Measurements from ENCODE around the gene TSKS.

TSKS gene, protein sequence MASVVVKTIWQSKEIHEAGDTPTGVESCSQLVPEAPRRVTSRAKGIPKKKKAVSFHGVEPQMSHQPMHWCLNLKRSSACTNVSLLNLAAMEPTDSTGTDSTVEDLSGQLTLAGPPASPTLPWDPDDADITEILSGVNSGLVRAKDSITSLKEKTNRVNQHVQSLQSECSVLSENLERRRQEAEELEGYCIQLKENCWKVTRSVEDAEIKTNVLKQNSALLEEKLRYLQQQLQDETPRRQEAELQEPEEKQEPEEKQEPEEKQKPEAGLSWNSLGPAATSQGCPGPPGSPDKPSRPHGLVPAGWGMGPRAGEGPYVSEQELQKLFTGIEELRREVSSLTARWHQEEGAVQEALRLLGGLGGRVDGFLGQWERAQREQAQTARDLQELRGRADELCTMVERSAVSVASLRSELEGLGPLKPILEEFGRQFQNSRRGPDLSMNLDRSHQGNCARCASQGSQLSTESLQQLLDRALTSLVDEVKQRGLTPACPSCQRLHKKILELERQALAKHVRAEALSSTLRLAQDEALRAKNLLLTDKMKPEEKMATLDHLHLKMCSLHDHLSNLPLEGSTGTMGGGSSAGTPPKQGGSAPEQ

DNA sequence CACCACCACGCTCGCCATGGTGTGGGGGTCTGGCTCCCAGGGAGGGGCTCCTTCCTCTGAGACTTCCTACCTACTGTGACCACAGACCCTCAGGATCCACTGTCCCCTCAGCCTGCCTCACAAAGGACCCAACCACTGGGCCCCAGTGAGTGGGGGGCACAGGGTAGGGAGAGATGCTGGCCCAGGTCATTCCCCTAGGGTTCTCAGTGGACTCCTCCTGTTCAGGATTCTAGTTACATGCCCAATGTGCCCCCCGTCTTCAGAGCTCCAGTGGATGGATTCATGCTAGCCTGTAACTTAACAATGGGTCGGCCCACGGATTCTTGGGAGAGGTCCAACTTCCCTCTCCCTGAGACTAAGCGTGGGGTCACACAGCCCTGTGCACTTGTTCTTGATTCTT lies at the start of gene TSKS:
Gene TSKS (minus strand): TSS at position 77 of the 400 bp plus-strand sequence. CDS start 59 bp downstream, at position 18.
- FAIRE-seq, result no peak

DNA sequence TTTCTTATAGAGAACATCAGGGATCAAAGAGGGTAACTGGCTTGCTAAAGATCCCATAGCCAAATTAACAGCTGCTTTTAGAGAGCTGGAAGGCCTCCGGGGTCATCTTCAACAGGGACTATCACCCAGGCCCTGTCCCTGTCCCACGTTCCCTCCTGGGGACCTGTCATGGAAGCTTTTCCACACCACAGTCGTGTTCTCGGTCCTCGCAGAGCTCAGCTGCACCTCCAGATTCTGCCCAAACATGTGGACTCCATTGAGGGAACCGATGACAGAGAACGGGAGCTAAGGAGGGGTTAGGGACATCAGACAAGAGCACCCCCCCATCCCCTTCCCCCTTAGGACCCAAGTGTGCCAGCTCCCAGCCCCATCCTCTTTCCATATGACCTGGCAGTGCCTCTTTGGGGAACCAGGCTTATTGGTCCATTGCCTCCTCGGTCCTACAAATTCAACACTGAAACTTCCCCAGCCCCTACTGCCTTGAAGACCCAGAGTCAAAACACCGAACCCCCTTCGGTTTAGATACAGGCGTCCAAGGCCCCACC lies 49.4 kb upstream of the TSKS start:
- FAIRE-seq, result no peak

DNA sequence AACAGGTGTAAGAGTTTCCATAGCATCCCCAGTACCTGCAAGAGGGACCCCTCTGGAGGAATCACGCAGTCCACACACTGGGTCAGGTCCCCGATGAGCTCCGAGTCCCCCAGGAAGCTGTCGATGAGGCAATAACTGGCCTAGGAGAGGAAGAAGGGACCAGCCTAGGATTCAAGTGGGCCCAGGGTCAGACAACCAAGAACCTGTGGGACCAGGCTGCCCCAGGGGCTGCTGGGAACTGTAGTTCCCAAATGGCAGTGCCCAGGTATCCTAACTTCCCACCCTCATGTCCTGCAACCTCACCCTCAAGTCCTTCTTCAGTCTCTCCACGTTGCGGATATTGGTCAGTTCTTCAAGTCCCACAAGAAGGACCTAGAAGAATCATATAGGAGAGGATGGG lies 48.2 kb upstream of the TSKS start:
- FAIRE-seq, result no peak

DNA sequence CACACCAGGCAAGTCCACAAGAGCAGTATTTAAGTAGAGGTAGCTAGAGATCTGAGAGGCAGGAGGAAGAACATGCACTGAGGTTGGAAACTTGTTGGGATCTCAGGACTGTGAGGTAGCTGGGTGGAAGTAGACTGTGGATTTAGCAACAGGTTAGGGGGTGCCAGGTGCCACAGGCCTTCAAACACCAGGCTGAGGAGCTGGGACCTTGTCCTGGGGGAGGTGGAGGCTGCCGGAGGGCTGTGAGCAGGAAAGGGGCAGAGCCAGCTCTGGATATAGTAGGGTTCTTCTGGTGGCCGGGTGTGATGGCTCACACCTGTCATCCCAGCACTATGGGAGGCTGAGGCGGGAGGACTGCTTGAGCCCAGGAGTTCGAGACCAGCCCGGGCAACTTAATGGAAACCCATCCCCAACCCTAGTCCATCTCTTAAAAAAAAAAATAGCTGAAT lies 46.9 kb upstream of the TSKS start:
- no peak for FAIRE-seq

DNA sequence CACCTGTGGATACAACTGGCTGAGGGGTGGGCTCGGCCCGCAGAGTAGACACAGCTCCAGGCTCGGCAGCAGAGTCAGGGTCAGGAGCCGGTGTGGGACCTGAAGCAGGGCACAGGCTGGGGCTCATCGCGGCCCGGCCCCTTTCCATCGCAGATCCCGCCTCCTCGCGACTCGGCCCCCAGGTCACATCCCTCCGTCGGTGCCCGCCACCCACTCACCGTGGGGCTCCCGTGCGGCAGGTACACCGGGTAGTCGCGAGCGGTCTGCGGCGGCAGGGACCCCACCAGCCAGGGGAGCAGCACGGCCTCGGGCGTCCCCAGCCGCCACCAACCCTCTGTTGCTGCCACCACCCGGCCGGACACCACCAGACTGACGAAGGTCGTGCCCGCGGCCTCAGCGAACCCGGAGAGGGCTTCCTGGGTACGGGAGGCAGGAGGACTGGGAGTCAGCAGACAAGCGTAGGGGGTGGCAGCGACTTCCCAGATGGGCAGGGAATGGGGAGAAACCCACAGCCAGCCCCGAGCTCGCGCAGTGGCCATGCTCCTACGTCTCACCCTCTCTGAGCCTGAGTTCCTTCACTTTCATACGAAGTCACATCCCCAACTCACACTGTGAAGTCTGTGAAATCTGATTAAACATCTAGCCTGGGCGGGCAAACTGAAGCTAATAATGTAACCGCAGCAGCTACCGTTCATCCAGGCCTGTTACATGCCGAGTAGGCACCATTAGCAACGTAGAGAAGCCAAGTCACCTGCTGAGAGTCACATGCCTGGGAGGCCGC lies 46.2 kb upstream of the TSKS start:
- FAIRE-seq, result no peak

DNA sequence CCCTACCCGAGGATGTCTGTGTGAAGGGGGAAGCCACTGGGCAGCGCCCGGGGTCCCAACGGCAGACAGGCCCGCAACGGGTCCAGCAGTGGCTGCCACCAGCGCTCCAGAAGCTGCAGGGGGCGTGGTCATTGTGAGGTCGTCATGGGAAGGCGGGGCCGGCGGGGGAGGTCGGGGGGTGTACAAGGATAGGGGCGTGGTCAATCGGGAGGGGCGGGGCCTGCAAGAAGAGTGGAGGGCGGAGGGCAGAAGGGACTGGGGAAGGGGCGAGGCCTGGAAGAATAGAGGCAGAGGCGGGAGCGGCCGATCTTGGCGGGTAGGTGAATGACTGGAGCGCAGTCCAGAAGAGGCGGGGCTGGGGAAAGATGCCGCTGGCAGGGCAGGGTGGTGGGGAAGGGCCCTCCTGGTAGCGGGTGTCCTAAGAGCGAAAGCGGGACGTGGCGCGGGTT lies 45.6 kb upstream of the TSKS start:
- FAIRE-seq, result no peak

DNA sequence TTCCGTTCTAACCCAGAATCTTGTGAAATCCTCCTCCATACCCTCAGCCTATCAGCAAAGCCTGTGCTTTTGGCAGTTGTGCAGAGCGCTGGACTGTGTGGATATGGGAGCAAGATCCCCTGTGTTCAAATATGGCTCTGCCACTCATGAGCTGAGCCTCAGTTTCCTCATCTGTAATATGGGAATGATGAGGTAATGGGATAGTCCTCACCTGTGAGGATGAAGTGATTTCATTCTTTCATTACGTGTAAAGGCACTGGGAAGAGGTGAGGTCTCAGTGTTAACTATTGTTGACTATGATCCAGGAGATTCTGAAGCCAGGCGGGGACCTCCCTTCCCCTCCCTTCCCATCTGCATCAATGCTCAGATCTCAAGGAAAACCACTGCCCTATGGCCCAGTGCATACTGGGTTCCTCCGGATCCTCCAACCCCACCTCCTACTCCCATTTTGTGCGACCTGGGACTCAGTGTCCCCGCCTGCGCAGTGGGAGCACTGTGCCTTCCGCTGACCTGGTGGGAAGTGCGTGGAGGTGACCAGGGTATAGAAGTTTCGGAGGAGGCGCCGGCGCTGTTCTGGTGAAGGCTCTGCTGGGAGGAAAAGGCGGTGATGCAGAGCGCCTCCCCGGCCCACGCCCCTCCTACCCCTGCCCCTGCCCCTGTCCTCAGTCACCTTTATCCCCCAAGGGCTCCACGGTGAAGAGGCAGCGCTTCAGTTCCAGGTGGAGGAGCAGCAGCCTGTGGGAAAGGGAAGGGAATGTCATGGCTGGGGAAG lies 45.0 kb upstream of the TSKS start:
- FAIRE-seq, result no peak

DNA sequence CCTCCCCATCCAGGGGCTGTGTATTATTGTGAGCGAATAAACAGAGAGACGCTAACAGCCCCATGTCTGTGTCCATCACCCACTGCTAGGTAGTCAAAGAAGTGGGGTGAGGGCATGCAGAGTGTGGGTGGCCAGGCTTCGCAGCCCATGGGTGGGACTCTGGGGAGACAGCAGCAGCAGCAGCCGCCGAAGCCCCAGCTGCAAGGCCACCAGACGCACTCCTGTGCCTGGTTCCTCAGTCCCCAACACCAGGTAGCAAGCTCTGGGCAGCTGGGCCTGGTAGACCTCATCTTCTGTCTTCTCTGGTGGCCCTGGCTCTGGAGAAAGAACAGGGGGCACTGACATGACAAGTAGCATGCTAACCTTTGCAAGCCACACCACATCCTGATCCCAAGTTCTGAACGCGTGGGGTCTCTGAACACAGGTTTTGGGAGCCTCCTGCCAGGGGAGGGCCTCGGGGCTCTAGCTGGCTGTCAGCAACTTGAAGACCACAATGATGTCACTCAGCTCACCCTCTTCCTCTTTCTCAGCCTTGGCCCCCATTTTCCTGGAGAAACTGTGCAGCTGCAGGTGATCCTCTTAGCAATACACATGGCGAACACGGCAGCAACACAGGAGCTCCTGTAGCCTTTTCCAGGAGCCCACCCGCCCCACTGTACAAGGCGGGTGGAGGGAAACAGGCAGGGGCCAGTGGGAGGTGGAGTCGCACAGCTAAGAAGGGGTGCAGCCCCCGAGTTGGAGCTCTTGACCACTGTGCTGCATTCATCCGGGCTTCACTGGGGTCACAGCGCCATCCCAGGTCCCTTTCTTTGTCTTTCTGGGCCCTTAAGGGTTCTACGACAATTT lies 44.2 kb upstream of the TSKS start:
- FAIRE-seq, result no peak

DNA sequence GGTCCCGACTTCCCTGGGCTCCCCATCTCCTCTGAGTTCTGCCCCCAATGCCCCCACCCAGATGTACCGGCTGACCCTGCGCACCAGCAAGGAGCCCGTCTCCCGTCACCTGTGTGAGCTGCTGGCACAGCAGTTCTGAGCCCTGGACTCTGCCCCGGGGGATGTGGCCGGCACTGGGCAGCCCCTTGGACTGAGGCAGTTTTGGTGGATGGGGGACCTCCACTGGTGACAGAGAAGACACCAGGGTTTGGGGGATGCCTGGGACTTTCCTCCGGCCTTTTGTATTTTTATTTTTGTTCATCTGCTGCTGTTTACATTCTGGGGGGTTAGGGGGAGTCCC lies 43.5 kb upstream of the TSKS start:
- FAIRE-seq, result no peak

DNA sequence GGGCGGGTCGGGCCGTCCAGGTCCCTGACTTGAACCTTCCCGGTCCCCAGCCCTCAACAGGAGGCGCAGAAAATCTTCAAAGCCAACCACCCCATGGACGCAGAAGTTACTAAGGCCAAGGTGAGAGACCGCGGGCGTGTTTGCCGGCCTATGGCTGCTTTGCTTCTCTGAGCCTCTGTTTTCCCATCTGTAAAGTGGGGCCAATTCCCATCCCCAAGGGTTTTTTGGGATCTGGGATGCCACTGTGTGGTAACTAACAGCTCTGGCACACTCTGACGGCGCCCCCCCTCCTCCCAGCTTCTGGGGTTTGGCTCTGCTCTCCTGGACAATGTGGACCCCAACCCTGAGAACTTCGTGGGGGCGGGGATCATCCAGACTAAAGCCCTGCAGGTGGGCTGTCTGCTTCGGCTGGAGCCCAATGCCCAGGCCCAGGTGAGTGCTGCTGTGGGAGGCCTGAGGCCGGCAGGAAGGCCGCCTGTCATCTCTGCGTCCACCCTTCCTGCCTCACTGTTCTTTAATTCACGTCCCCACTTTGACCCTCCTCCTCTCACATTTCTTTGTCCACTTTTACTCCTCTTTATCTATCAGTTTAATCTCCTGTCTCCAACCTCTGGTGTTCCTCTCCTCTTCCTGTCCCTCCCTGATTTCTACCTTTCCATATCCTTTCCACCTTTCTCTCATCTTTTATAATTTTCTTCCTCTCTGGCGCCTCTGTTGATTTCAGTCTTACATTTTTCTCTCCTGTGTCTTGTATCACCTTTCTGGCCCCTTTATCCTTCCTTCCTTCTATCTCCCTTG lies 42.9 kb upstream of the TSKS start:
- no peak for FAIRE-seq

DNA sequence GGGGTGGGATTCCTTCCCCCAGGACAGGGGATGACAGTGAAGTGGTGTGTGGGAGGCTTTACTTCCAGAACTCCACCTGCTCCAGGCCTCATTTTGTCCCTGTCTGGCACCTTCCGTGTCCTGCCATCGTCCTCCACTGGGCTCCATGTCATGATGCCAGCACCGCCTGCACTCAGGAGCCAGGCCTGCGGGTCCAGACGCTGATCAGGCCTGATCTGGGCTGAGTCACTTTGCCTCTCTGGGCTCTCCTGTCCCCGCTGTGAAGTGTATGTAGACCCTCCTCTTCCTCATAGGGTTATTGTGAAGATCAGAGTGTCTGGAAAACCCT lies 40.4 kb upstream of the TSKS start:
- FAIRE-seq, result no peak

DNA sequence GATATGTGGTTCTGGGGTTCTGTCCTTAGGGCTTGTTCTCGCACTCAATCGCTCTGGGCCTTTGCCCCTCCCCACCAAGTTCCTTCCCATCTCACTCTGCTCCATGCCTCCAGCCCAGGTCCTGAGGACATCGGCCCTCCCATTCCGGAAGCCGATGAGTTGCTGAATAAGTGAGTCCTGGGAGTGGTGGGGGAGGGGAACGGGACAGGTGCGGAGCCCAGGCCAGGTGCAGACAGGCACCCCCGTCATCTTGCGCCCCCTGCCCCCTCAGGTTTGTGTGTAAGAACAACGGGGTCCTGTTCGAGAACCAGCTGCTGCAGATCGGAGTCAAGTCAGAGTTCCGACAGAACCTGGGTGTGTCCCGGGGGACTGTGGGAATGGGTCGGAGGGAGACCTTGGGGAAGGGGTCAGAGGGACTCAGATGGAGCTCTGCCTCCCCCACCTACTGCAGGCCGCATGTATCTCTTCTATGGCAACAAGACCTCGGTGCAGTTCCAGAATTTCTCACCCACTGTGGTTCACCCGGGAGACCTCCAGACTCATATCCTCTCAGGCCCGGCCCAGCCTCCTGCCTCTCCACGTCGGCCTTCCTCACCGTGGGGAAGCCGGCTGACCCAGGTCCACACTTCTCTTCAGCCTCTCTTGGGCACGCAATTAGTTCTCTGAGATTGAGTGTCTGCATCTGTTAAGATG lies 39.9 kb upstream of the TSKS start:
- FAIRE-seq, result no peak

DNA sequence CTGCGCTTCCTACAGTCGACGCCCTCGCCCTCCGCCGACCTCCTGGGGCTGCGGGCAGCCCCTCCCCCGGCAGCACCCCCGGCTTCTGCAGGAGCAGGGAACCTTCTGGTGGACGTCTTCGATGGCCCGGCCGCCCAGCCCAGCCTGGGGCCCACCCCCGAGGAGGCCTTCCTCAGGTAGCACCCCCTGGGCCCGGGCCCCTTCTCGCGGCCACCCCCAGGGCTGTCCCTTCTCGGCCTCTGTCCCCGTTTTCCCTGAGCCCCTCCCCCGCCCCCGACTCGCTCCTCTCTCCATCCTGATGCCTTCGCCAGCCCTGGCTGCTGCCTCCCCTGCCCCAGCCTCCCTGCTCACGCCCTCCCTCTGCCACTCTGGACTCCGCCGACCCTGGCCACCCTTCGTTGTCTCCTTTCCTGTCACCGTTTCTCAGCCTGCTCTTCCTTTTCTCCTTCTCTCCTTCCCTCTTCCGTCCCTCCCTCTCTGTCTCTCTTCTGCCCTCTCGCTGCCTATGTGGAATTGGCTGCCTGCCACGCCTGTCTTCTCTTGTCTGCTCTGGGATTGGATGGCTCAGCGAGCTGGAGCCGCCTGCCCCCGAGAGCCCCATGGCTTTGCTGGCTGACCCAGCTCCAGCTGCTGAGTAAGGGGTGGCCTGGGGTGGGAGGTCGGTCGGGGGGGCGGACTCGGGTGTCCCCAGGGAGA lies 39.0 kb upstream of the TSKS start:
- no peak for FAIRE-seq

DNA sequence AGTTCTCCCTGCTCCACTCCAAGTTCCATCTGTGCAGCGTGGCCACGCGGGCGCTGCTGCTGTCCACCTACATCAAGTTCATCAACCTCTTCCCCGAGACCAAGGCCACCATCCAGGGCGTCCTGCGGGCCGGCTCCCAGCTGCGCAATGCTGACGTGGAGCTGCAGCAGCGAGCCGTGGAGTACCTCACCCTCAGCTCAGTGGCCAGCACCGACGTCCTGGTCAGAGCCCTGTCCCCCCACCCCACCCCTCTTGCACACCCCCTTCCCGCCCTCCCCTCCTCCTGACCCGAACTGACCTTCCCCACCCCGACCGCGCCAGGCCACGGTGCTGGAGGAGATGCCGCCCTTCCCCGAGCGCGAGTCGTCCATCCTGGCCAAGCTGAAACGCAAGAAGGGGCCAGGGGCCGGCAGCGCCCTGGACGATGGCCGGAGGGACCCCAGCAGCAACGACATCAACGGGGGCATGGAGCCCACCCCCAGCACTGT lies 38.3 kb upstream of the TSKS start:
- no peak for FAIRE-seq

DNA sequence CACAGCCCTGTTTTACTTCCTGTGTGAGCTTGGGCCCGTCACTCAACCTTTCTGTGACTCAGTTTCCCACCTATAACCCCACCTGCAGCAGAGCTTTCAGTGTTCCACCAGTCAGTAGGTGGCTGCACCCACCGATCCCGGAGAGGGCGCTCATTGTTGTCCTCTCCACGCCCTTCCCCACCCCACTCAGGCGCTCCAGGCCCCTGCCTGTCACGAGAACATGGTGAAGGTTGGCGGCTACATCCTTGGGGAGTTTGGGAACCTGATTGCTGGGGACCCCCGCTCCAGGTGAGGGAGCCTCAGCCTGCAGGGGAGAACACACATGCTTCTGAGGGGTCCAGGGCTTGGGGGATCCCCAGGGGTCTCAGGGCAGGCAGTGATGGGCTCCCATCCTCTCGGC lies 37.7 kb upstream of the TSKS start:
- FAIRE-seq, result no peak

DNA sequence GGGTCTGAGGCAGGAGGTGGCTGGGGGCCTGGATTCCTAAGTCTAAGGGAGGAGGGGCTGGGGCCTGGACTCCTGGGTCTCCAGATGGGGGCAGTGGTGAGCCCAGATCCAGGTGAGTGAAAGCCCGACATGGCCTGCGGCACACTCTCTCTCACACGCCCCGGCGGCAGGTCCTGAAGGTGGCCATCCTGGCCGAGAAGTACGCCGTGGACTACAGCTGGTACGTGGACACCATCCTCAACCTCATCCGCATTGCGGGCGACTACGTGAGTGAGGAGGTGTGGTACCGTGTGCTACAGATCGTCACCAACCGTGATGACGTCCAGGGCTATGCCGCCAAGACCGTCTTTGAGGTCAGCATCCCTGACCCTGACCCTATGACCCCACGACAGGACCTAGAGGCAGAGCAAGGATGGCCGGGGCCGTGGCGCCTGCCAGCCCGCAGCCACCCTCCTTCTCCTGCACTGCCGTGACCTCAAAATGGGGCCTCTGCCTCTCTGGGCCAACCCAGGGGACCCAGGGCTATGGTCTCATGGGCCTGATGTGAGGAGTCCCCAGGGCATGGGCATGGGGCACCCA lies 36.8 kb upstream of the TSKS start:
- no peak for FAIRE-seq

DNA sequence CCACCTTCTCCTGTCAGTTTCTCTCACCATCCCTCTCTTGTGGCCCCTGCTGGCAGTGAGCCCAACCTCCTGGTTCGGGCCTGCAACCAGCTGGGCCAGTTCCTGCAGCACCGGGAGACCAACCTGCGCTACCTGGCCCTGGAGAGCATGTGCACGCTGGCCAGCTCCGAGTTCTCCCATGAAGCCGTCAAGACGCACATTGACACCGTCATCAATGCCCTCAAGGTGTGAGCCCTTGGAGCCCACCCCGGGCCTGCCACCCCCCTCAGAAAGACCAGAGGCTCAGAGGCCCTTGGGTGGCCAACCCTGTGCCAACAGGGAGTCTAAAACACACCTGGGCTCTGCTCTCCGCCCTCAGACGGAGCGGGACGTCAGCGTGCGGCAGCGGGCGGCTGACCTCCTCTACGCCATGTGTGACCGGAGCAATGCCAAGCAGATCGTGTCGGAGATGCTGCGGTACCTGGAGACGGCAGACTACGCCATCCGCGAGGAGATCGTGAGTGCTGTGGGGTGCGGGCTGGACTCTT lies 36.2 kb upstream of the TSKS start:
- FAIRE-seq, result no peak

DNA sequence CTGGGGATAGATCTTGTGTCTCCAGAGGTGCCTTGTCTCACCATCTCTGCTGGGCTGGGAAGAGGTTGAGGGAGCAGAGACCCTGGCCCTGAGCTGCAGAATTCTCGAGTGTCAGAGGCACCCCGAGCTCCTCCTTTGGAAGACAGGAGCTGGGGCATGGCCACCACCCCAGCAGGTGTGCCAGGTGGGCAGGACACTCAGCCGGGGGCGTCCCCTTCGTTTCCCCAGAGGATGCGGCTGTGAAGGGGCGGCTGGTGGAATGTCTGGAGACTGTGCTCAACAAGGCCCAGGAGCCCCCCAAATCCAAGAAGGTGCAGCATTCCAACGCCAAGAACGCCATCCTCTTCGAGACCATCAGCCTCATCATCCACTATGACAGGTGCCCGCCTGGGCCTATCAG lies 35.5 kb upstream of the TSKS start:
- no peak for FAIRE-seq

DNA sequence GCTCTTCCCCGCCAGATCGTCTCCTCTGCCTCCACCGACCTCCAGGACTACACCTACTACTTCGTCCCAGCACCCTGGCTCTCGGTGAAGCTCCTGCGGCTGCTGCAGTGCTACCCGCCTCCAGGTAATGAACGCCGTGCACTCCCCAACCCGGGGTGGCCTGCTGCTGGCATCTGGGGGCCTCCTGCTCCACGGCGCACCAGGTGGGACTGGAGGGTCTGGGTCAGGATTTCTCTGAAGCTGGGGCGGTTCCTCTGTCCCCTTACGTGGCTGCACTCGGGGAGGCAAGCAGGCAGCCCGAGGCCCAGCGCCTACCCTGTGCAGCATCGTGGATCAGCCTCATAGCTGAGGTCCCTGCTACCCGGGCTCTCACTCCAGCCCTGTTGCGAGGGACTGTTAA lies 32.5 kb upstream of the TSKS start:
- FAIRE-seq, result no peak

Data from G401.6 (cell line).